ENCODE results near the gene MLYCD. TPM values are rescaled to one million over a fixed set of nuclear protein-coding genes. Genes with fewer than 3 reads are reported as not detected.

Gene MLYCD
- total RNA-seq, 1 donor from 2014 or later: 10.8 TPM

DNA sequence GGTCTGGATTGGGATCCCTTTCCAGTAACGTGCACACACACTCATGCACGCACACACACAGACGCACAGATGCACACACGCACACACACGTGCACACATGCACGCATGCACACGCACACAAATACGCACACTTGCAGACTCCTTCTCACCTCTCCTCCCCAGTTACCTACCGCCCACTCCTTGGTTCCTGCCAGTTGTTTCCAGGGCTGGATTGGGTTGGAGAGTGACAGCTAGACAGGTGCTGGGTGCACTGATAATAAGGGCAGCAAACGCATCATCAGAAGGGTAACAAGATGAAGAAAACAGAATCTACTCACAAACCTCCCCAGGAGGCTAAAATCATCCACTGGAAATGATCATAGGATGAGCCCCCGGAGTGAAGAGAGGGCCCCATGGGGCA, 46.1 kb upstream of the MLYCD start:
- peaks cover 9% of the 10 kb centered on the region for H3K27me3 Mint-ChIP-seq
- TF ChIP-seq, protein P1, sequence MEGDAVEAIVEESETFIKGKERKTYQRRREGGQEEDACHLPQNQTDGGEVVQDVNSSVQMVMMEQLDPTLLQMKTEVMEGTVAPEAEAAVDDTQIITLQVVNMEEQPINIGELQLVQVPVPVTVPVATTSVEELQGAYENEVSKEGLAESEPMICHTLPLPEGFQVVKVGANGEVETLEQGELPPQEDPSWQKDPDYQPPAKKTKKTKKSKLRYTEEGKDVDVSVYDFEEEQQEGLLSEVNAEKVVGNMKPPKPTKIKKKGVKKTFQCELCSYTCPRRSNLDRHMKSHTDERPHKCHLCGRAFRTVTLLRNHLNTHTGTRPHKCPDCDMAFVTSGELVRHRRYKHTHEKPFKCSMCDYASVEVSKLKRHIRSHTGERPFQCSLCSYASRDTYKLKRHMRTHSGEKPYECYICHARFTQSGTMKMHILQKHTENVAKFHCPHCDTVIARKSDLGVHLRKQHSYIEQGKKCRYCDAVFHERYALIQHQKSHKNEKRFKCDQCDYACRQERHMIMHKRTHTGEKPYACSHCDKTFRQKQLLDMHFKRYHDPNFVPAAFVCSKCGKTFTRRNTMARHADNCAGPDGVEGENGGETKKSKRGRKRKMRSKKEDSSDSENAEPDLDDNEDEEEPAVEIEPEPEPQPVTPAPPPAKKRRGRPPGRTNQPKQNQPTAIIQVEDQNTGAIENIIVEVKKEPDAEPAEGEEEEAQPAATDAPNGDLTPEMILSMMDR (IDR thresholded peaks at IDR 0.05): no peak
- H3K27ac Mint-ChIP-seq: no peak overlapping the region
- DNase-seq (no peak), ATAC-seq (ENCODE audit: low read depth) (no peak)
- H3K9me3 Mint-ChIP-seq: no peaks in the 10 kb centered on the region
- intact Hi-C loops (cut with micrococcal nuclease): no loop called here
- H3K4me1 Mint-ChIP-seq: no peaks in the 10 kb centered on the region
- no peaks in the 10 kb centered on the region for H3K36me3 Mint-ChIP-seq (ENCODE audit: low read depth)
- ChIA-PET CTCF (no interaction called here), POLR2A (no interaction called here)
- no peak overlapping the region for H3K4me3 Mint-ChIP-seq

DNA sequence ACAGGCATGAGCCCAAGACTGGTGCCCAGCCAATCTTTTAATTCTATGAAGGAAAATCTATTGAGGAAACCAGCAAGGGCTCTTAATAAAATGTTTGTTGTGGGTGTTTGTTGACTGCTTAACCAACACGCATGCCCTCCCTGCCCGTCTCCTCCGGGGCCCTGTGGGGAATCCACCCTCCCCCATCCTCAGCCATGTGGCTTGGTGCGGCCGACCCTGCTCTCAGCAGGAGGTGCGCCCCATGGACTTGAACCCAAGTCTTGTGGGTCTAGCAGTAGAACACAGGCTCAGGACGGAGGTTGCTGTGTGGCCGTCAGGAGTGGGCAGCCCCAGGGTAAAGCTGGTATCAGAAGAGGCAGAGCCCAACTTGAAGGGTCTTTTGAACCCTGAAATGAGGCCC, 45.1 kb upstream of the MLYCD start:
- ChIA-PET POLR2A (interaction anchor here (0.6 kb wide), 1 partner anchor 48 kb away, joined by 3 read pairs; no protein-coding TSS in a partner anchor), CTCF (interaction anchor here (0.7 kb wide), 1 partner anchor 1920 kb away, joined by 4 read pairs; no protein-coding TSS in a partner anchor)
- ATAC-seq (ENCODE audit: low read depth) (no peak), DNase-seq (no peak)
- H3K36me3 Mint-ChIP-seq (ENCODE audit: low read depth): no peaks in the 10 kb centered on the region
- H3K27ac Mint-ChIP-seq: no peak overlapping the region
- no peak overlapping the region for H3K4me3 Mint-ChIP-seq
- intact Hi-C loops (cut with micrococcal nuclease): no loop called here
- H3K9me3 Mint-ChIP-seq: no peaks in the 10 kb centered on the region
- peaks cover 13% of the 10 kb centered on the region for H3K27me3 Mint-ChIP-seq
- H3K4me1 Mint-ChIP-seq: no peaks in the 10 kb centered on the region
- TF ChIP-seq, protein P1 (IDR thresholded peaks at IDR 0.05): no peak

DNA sequence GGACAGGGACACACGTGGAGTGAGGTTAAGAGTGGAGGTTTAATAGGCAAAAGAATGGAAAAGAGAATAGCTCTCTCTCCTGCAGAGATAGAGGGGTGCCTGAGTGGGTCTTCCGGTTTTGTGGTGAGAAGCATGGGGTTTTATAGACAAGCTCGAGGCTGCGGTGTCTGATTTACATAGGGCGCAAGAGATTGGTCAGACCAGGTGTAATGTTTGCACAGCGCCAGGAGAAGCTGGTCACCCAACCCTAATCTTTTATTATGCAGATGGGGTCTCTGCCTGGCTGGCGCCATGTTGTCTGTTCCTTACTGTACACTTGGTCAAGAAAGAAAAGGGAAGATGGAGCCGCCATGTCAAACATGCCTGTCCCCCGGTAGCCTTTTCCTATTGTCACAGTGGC, 44.5 kb upstream of the MLYCD start:
- no peaks in the 10 kb centered on the region for H3K4me1 Mint-ChIP-seq
- POLR2A ChIA-PET: no interaction called here
- TF ChIP-seq, protein P1 (IDR thresholded peaks at IDR 0.05): no peak
- no peaks in the 10 kb centered on the region for H3K36me3 Mint-ChIP-seq (ENCODE audit: low read depth)
- no peaks in the 10 kb centered on the region for H3K9me3 Mint-ChIP-seq
- no peak overlapping the region for H3K27ac Mint-ChIP-seq
- peaks cover 13% of the 10 kb centered on the region for H3K27me3 Mint-ChIP-seq
- intact Hi-C loops (cut with micrococcal nuclease): no loop called here
- no peak for DNase-seq
- CTCF ChIA-PET: no interaction called here
- no peak overlapping the region for H3K4me3 Mint-ChIP-seq
- no peak for ATAC-seq (ENCODE audit: low read depth)

DNA sequence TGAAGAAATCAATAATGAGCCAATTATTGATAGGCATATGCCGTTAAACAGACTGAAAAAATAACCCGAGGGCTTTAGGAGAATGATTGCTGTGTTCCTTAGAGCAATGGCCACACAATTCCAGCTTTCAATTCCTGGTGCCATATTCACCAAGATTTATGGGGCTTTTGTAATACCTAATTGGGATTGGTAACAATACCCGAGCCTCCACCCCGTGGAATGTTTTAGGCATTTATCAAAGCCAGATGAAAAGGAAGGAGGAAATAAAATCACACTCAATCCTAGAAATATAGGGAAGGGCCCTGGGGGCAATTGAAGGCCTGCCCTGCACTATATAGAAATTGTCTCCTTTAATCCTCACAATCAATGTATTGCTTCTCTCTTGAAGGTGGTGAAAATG, 42.1 kb upstream of the MLYCD start:
- peaks cover 13% of the 10 kb centered on the region for H3K27me3 Mint-ChIP-seq
- DNase-seq (no peak), ATAC-seq (ENCODE audit: low read depth) (no peak)
- H3K36me3 Mint-ChIP-seq (ENCODE audit: low read depth): no peaks in the 10 kb centered on the region
- H3K4me3 Mint-ChIP-seq: no peak overlapping the region
- ChIA-PET POLR2A (no interaction called here), CTCF (no interaction called here)
- H3K4me1 Mint-ChIP-seq: no peaks in the 10 kb centered on the region
- TF ChIP-seq, protein P1 (IDR thresholded peaks at IDR 0.05): no peak
- no peak overlapping the region for H3K27ac Mint-ChIP-seq
- intact Hi-C loops (cut with micrococcal nuclease): no loop called here
- H3K9me3 Mint-ChIP-seq: no peaks in the 10 kb centered on the region

DNA sequence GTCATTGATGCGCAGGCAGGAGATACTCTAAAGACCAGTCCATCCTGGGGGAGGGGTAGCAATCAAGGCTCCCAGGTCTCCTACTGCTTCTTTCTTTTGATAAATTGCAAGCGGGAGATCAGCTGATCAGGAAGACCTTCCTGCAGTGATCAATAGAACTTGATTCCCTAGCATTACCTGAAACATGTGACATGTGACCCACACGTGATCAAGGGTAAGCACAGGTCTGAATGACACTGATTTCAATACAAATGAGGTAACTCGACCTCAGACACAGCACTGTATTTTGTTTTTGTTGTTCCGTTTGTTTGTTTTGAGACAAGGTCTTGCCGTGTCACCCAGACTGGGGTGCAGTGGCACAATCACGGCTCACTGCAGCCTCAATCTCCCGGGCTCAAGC, 39.6 kb upstream of the MLYCD start:
- H3K27me3 Mint-ChIP-seq: peaks cover 6% of the 10 kb centered on the region
- intact Hi-C loops (cut with micrococcal nuclease): no loop called here
- ATAC-seq (ENCODE audit: low read depth) (no peak), DNase-seq (no peak)
- no peaks in the 10 kb centered on the region for H3K9me3 Mint-ChIP-seq
- no peaks in the 10 kb centered on the region for H3K4me1 Mint-ChIP-seq
- no peaks in the 10 kb centered on the region for H3K36me3 Mint-ChIP-seq (ENCODE audit: low read depth)
- no peak overlapping the region for H3K27ac Mint-ChIP-seq
- TF ChIP-seq, protein P1 (IDR thresholded peaks at IDR 0.05): no peak
- POLR2A ChIA-PET: no interaction called here
- no peak overlapping the region for H3K4me3 Mint-ChIP-seq
- CTCF ChIA-PET: no interaction called here

Data from activated B cell treated with CpG ODN at 0.5 μM for 24 hours (primary cell).